Keratinocyte (primary cell): ENCODE data around the gene NPM3. TPM values are rescaled to one million over a fixed set of nuclear protein-coding genes. Genes with fewer than 3 reads are reported as not detected.

ENCODE experiments used
- DNase-seq: peaks from one replicate; pipeline ENCODE4 v3.0.0-alpha.2; 2011; ENCODE audit warnings: low read depth, missing footprints, low spot score
- FAIRE-seq: peaks from 2 replicates; lab custom pipeline; 2011; peaks lifted over from hg19 to GRCh38; lab: Jason Lieb, UNC
- H2AFZ ChIP-seq: 2 replicates; pipeline ENCODE4 v1.6.0; 2012; ENCODE audit warnings: low read length, control low read depth, inconsistent platforms; ENCODE audit not compliant: control insufficient read depth
- H3K27ac ChIP-seq: 2 replicates; pipeline ENCODE4 v1.5.1; 2011; ENCODE audit warnings: low read length; ENCODE audit not compliant: control insufficient read depth, insufficient read depth
- H3K27me3 ChIP-seq: 3 replicates; pipeline ENCODE4 v1.6.0; 2011; ENCODE audit warnings: low read length; ENCODE audit not compliant: control insufficient read depth, insufficient read depth; ENCODE audit errors: extremely low read depth
- H3K36me3 ChIP-seq, 2 experiments: 2 replicates in 1 of 2; 3 replicates in 1 of 2; pipeline ENCODE4 v1.5.1; 2011; ENCODE audit warnings: low read length in 2 of 2, mild to moderate bottlenecking in 1 of 2; ENCODE audit not compliant: control insufficient read depth in 2 of 2, insufficient read depth in 2 of 2; ENCODE audit errors: extremely low read depth in 1 of 2
- H3K4me1 ChIP-seq: 3 replicates; pipeline ENCODE4 v1.5.1; 2011; ENCODE audit warnings: low read length; ENCODE audit not compliant: control insufficient read depth, insufficient read depth; ENCODE audit errors: extremely low read depth
- H3K4me2 ChIP-seq: 3 replicates; pipeline ENCODE4 v1.6.0; 2011; ENCODE audit warnings: low read depth, low read length; ENCODE audit not compliant: control insufficient read depth, insufficient read depth; ENCODE audit errors: extremely low read depth
- H3K4me3 ChIP-seq, 3 experiments: fragments of 200-600 bp in 1 of 3; sonication (generic) in 1 of 3; 2 replicates in 2 of 3; 3 replicates in 1 of 3; pipeline ENCODE4 v1.5.1; 2011 to 2016; ENCODE audit warnings: low read length in 3 of 3, mild to moderate bottlenecking in 3 of 3, control low read depth in 2 of 3, inconsistent platforms in 1 of 3, low read depth in 1 of 3, mixed read lengths in 1 of 3, mixed run types in 1 of 3, moderate library complexity in 1 of 3; ENCODE audit not compliant: control insufficient read depth in 2 of 3, insufficient read depth in 2 of 3; ENCODE audit errors: extremely low read depth in 1 of 3
- H3K79me2 ChIP-seq: 2 replicates; pipeline ENCODE4 v1.6.0; 2012; ENCODE audit warnings: low read length; ENCODE audit not compliant: control insufficient read depth, insufficient read depth
- H3K9ac ChIP-seq: 3 replicates; pipeline ENCODE4 v1.6.0; 2011; ENCODE audit warnings: low read length; ENCODE audit not compliant: control insufficient read depth, insufficient read depth; ENCODE audit errors: extremely low read depth
- H3K9me1 ChIP-seq: 3 replicates; pipeline ENCODE4 v1.6.0; 2011; ENCODE audit warnings: low read length; ENCODE audit not compliant: control insufficient read depth, insufficient read depth; ENCODE audit errors: extremely low read depth
- H3K9me3 ChIP-seq: 2 replicates; pipeline ENCODE4 v1.5.1; 2012; ENCODE audit warnings: low read depth, low read length; ENCODE audit not compliant: control insufficient read depth
- H4K20me1 ChIP-seq: 3 replicates; pipeline ENCODE4 v1.6.0; 2011; ENCODE audit warnings: low read length; ENCODE audit not compliant: control insufficient read depth, insufficient read depth; ENCODE audit errors: extremely low read depth
- EZH2 ChIP-seq: IDR thresholded peaks from one replicate; pipeline ENCODE4 v1.6.1; 2012; ENCODE audit warnings: inconsistent platforms, mild to moderate bottlenecking, low read length, moderate library complexity
- dilution Hi-C: fragments of 300-500 bp; cut with MboI; formaldehyde crosslinking; loops from one replicate; pipeline ENCODE4 v1.7.0; 2020; ENCODE audit warnings: low sequenced_read_pairs; ENCODE audit not compliant: extremely low pct_ligation_motif_present
- polyA plus RNA-seq, 5 experiments: library from polyadenylated mRNA; depleted of rRNA in 3 of 5; stranded (reverse) in 3 of 5; stranded (forward) in 1 of 5; unstranded in 1 of 5; fragments of >200 nt; gene quantifications; 1 replicate in 1 of 5; 2 replicates in 3 of 5; 3 replicates in 1 of 5; pipeline versions ENCODE4 v1.2.1 to v1.2.3, GENCODE V29; 2011 to 2012; ENCODE audit warnings: missing spikeins in 2 of 5, low read depth in 1 of 5, low replicate concordance in 1 of 5
- TF ChIP-seq, protein P1 (sequence below), 3 experiments: IDR thresholded peaks in 1 of 3; conservative IDR thresholded peaks in 1 of 3; optimal IDR thresholded peaks in 1 of 3; 2 replicates in 2 of 3; 3 replicates in 1 of 3; pipeline versions ENCODE3 to v1.5.1; 2011; ENCODE audit warnings: low read length in 3 of 3, mild to moderate bottlenecking in 3 of 3, moderate library complexity in 2 of 3, control low read depth in 1 of 3, inconsistent platforms in 1 of 3; ENCODE audit not compliant: insufficient read depth in 2 of 3; ENCODE audit errors: extremely low read depth in 1 of 3

NPM3 gene
- polyA plus RNA-seq, 1 donor (not counting 4 experiments of a cell fraction or from before 2014, with no cell fraction given): 77.2 TPM

DNA sequence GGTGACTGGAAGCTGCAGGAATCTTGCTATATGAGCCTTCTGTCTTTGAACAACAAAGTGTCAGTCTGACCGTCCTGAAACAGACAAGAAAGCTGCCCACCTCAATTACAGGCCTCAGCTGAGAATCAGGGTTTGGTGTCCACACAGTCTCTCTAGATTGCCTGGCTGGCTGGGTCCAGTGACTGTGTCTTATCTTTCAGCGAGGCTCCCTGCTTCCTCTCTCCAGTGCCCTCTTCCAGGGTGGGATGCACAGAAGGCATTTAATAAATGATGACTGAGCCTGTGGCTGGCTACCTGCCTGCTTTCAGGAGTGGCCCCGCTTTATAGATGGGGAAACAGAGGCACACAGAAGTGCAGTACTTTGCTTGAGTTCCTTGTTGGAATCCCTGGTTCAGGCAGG, 34.8 kb downstream of the NPM3 start:
- Histone ChIP-seq H3K27me3 (peaks cover 7% of the 10 kb centered on the region), H3K9me3 (no peaks in the 10 kb centered on the region), H3K4me3 (no peak overlapping the region), H4K20me1 (no peaks in the 10 kb centered on the region), H3K9me1 (no peaks in the 10 kb centered on the region), H3K36me3 (no peaks in the 10 kb centered on the region), H3K4me1 (no peaks in the 10 kb centered on the region), H2AFZ (no peak overlapping the region), H3K27ac (no peak overlapping the region), H3K9ac (no peak overlapping the region), H3K4me2 (no peak overlapping the region), H3K79me2 (no peaks in the 10 kb centered on the region)
- FAIRE-seq (no peak), DNase-seq (no peak)
- TF ChIP-seq EZH2: no peak
- TF ChIP-seq, protein P1, sequence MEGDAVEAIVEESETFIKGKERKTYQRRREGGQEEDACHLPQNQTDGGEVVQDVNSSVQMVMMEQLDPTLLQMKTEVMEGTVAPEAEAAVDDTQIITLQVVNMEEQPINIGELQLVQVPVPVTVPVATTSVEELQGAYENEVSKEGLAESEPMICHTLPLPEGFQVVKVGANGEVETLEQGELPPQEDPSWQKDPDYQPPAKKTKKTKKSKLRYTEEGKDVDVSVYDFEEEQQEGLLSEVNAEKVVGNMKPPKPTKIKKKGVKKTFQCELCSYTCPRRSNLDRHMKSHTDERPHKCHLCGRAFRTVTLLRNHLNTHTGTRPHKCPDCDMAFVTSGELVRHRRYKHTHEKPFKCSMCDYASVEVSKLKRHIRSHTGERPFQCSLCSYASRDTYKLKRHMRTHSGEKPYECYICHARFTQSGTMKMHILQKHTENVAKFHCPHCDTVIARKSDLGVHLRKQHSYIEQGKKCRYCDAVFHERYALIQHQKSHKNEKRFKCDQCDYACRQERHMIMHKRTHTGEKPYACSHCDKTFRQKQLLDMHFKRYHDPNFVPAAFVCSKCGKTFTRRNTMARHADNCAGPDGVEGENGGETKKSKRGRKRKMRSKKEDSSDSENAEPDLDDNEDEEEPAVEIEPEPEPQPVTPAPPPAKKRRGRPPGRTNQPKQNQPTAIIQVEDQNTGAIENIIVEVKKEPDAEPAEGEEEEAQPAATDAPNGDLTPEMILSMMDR (optimal IDR thresholded peaks at IDR 0.05 in 1 of 3, IDR thresholded peaks at IDR 0.05 in 1 of 3, conservative IDR thresholded peaks at IDR 0.05 in 1 of 3; ENCODE audit: extremely low read depth in 1 of 3, insufficient read depth in 2 of 3, low read length in 3 of 3): no peak
- dilution Hi-C loops: no loop called here

DNA sequence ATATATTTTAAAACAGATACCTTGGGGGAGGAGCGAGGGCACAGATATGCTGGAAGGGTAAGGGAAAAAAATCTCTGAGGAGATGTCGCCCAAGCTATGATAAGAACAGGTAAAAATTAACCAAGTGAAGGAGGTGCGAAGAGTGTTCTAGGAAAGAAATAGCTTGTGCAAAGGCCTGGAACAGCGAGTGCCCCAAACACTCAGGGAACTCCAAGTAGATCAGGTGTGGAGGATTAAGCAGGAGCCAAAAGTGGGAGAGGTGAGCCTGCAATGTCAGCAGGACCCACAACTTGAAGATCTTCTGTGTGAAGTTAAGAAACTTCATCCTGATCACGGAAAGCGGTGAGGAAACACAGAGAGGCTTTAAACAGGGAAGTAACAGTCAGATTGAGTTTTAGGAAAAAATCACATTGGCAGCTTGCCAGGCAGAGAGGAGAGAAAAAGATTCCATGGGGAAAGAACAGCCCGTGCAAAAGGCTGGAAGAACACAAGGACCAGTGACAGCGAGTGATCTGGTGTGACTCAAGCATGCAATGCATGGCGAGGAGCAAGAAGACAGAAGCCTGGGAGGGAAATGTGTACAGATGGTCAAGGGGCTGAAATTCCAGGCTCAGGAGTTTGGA, 38.1 kb downstream of the NPM3 start:
- H2AFZ ChIP-seq: no peak overlapping the region
- FAIRE-seq: no peak
- DNase-seq: no peak

More for the DNA sequence above, 38.1 kb downstream of the NPM3 start:
- H3K9me3 ChIP-seq: no peaks in the 10 kb centered on the region
- H3K27ac ChIP-seq: no peak overlapping the region
- H4K20me1 ChIP-seq: no peaks in the 10 kb centered on the region
- no peaks in the 10 kb centered on the region for H3K9me1 ChIP-seq
- TF ChIP-seq EZH2: no peak
- TF ChIP-seq, protein P1 (optimal IDR thresholded peaks at IDR 0.05 in 1 of 3, IDR thresholded peaks at IDR 0.05 in 1 of 3, conservative IDR thresholded peaks at IDR 0.05 in 1 of 3; ENCODE audit: extremely low read depth in 1 of 3, insufficient read depth in 2 of 3, low read length in 3 of 3): no peak
- H3K9ac ChIP-seq: no peak overlapping the region
- H3K36me3 ChIP-seq: no peaks in the 10 kb centered on the region
- peaks cover 11% of the 10 kb centered on the region for H3K27me3 ChIP-seq
- H3K4me1 ChIP-seq: no peaks in the 10 kb centered on the region
- H3K4me3 ChIP-seq: no peak overlapping the region
- dilution Hi-C loops: no loop called here
- no peak overlapping the region for H3K4me2 ChIP-seq
- H3K79me2 ChIP-seq: no peaks in the 10 kb centered on the region
